SK-N-MC (cell line): ENCODE measurements around the gene ANXA6.
A peak's percentile ranks its signal among the peaks of the same experiment; 100 is the strongest.

Source experiments
- DNase-seq: peaks from one replicate; pipeline ENCODE4 v3.0.0-alpha.2; 2011; ENCODE audit warnings: low read depth, low spot score
- H3K27ac ChIP-seq: fragments of 200-600 bp; sonication (generic); 2 replicates; pipeline ENCODE4 v1.5.1; 2016; ENCODE audit warnings: mixed run types
- H3K36me3 ChIP-seq: fragments of 200-600 bp; sonication (generic); 2 replicates; pipeline ENCODE4 v1.6.1; 2017; ENCODE audit warnings: antibody characterized with exemption, low read length, mixed read lengths; ENCODE audit not compliant: insufficient read depth
- H3K4me3 ChIP-seq: fragments of 200-600 bp; sonication (generic); 2 replicates; pipeline ENCODE4 v1.5.1; 2016
- H3K9ac ChIP-seq: fragments of 200-600 bp; sonication (generic); 2 replicates; pipeline ENCODE4 v1.8.0; 2017; ENCODE audit warnings: mixed run types, mixed read lengths; ENCODE audit not compliant: insufficient read length
- H3K9me3 ChIP-seq: fragments of 200-600 bp; sonication (generic); 2 replicates; pipeline ENCODE4 v1.6.1; 2017; ENCODE audit warnings: low read depth, mild to moderate bottlenecking, antibody characterized with exemption, low read length, moderate library complexity, mixed read lengths
- EZH2 ChIP-seq: fragments of 200-600 bp; sonication (generic); IDR thresholded peaks from one replicate; pipeline ENCODE4 v1.6.1; 2017; ENCODE audit warnings: antibody characterized with exemption
- FOXP2 ChIP-seq: optimal IDR thresholded peaks from 2 replicates; pipeline ENCODE3; 2011; ENCODE audit warnings: mild to moderate bottlenecking, moderate library complexity; ENCODE audit not compliant: insufficient read depth; ENCODE audit errors: extremely low read length, control extremely low read depth
- POLR2AphosphoS5 ChIP-seq: IDR thresholded peaks from 2 replicates; pipeline ENCODE4 v1.6.1; 2012; ENCODE audit warnings: mild to moderate bottlenecking, low read depth, low read length, borderline replicate concordance

The ANXA6 gene

DNA sequence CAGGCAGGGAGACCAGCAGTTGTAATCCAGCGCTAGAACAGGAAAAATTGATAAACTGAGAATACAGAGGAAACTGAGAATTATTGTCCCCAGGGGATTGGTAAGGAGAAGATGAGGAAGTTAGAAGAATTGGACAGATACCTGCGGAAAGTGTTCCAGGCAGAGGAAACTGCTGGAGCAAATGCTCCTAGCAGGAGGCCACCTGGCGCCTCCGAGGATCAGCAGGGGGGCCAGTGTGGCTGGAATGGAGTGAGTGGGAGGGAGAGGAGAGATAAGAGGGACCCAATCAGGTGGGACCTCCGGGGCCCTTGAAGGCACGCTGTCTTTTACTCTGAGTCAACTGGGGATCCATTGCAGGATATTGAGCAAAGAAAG, 695 bp upstream of the ANXA6 start:
- no peak overlapping the region for H3K27ac ChIP-seq
- H3K4me3 ChIP-seq = peak overlapping the region; percentile 99
- H3K9me3 ChIP-seq = no peaks in the 10 kb centered on the region
- peak overlapping the region; percentile 86 for H3K9ac ChIP-seq
- no peak for DNase-seq
- no peak for TF ChIP-seq FOXP2
- no peak for TF ChIP-seq EZH2
- no peak for TF ChIP-seq POLR2AphosphoS5
- H3K36me3 ChIP-seq = peaks cover 7% of the 10 kb centered on the region; the same call in 1 of the 2 replicates

DNA sequence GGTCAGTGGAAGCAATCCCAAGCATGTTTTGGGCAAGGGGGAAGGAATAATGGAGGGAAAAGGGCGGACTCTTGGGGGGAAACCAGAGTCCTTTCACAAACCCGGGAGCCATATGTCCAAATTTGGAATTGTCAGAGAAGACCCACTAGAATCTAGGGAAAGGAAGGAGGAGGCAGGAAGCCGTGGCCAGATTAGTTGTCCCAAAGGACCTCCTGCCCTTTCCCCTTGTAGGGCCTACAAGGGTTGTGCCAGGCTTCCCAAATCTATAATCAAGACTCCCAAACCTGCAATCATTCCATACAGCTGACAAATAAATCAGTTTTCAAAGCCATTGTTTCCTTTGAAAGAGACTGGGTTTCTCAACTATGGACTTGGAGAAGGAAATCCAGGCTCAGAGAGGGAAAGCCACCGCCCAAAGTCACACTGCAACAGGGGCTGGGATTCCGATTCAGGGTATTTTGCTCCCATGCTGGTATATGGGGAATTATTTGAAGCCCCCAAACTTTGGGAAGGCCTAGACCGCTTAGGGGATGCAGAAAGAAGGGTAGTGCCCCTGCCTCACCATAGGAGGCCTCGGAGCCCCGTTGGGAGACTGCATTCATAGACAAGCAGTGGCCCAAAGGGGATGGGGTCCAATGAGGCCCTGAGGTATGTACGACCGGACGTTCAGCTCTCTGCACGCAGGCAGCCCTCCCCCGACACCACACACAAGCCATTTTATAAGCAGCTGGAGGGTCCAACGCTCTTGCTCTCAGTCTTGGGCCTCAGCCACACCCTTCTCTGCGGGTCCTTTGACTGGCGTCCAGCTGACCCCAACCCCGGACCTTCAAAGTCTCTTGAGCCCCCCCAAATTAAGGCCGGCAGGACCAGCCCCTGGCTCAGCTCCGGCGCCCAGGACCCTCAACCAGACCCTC, 815 bp downstream of the ANXA6 start:
- peak overlapping the region; percentile 66 for H3K27ac ChIP-seq
- H3K4me3 ChIP-seq = peak overlapping the region; percentile 99
- H3K9ac ChIP-seq = peak overlapping the region; percentile 86
- peaks cover 7% of the 10 kb centered on the region; the same call in 1 of the 2 replicates for H3K36me3 ChIP-seq
- TF ChIP-seq FOXP2 (no peak), POLR2AphosphoS5 (no peak), EZH2 (no peak)
- DNase-seq = no peak
- no peaks in the 10 kb centered on the region for H3K9me3 ChIP-seq

DNA sequence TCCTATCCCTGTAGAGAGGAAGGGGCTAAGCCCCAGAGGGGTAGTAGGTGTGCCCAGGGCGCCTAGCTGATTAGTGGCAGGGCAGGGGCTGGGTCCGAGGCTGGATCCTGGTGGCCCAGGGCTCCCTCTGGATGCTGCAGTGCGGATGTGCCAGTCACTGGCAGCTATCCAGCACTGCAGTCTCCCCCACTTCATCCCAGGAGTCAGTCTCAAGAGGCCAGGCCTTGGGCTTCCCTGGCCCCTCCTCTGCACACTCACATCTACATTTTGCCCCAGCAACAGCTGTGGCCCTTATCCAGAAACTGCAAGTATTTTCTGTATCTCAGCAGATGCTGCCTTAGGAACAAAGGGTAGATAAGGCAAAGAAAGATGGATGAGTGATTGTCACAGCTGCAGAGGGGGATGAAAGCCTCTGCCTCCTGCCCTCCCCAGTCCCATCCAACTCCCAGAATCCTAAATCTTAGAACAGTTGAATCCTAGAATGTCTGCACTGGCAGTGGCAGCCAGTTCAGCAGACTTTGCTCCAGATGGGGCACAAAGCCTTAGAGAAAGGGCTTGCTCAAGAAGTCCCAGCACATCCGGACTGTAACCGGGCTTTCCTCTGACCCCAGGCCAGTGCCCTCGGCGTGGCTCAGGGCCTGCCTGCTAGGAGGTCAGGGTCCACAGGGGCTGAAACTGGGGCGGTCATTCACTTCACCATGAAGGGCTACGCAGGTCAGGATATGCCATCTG, 1.6 kb downstream of the ANXA6 start:
- Histone ChIP-seq H3K27ac (peak overlapping the region; percentile 83), H3K9me3 (no peaks in the 10 kb centered on the region), H3K9ac (peak overlapping the region; percentile 86), H3K36me3 (peaks cover 7% of the 10 kb centered on the region; the same call in 1 of the 2 replicates), H3K4me3 (peak overlapping the region; percentile 99)
- no peak for DNase-seq
- TF ChIP-seq EZH2 (no peak), POLR2AphosphoS5 (no peak), FOXP2 (no peak)

DNA sequence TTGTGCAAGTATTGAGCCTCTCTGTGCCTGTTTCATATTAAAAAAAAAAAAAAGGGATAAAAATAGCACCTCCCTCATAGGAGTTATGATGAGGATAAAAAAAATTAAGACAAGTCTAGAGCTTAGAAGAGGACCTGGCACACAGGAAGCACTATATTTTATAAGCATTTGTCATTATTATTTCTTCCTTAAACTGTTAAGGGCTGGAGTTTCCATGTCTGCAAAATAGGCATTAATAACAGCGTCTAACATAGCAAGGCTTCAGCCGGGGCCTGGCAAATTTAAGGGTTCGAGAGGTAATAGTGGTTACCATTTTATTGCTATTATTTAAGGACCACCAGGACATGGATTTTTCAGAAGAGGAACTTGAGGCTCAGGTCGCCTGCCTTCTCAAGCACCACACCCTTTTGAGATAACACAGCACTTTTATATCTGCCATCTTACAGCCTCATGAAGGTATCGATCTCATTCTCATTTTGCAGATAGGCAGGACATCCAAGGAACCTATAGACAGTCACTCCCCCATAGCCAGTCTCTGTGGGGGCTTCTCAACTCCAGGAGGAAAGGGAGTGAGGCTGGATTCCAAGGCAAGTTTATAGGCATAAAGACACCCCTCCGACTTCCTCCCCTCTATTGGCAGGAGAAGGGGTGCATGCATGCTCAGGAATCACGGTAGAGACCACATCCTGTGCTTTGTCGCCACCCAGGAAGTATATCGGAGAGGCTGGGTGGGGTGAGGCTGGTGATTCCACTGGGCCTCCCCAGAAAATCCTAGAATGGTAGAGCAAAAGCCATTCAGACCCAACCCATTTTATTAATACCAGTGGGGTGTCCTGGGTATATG, 2.4 kb downstream of the ANXA6 start:
- Histone ChIP-seq H3K9ac (peak overlapping the region; percentile 29), H3K9me3 (no peaks in the 10 kb centered on the region), H3K36me3 (peaks cover 7% of the 10 kb centered on the region; the same call in 1 of the 2 replicates), H3K27ac (peak overlapping the region; percentile 83), H3K4me3 (peak overlapping the region; percentile 99)
- no peak for TF ChIP-seq POLR2AphosphoS5
- no peak for TF ChIP-seq FOXP2
- TF ChIP-seq EZH2 = no peak
- DNase-seq = no peak

DNA sequence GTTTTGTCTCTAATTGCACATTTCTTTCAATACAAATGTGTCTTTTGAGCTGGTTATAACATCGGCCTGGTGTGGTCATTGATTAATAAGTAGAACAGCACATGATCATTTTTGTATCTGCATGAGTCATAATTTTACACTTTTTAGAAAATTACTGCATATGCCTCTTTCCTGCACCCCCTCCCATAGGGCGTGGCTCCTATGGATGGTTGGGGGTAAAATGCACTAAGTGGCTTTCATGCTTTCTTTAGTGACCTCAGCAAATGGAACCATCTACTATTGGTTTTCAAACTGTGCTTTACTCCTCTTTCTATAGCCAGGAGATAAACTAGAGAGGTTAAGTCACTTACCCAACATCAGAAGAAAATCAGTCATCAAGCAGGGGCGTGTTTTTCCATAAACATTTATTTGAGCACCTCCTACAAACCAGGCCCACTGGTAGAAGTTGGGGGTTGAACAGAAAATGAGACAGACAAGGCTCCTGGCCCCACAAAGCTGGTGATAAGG, 3.8 kb downstream of the ANXA6 start:
- TF ChIP-seq POLR2AphosphoS5 (no peak), FOXP2 (no peak), EZH2 (no peak)
- no peak overlapping the region for H3K4me3 ChIP-seq
- H3K27ac ChIP-seq = 0 out of 2 replicates have a peak overlapping the region, but pooled peaks have one; percentile 0
- DNase-seq = no peak
- peaks cover 7% of the 10 kb centered on the region; the same call in 1 of the 2 replicates for H3K36me3 ChIP-seq
- no peak overlapping the region for H3K9ac ChIP-seq
- H3K9me3 ChIP-seq = no peaks in the 10 kb centered on the region

DNA sequence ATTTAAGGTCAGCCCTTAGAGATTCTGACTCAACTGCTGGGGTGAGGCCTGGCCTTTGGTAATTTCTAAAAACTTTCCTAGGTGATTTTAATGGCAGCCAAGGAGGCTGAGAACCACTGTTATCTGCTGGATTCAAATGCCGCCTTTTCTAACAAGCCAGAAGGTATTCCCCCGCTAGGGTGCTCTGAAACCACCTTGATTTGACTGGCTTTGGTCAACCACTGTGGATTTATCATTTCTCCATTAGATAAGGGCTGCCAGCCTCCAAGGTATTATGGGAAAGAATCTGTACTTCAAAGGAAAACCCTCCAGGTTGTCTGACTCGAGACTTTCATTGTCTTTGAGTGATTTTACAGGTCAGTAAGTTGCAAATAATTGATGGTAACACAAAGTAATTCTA, 4.3 kb downstream of the ANXA6 start:
- Histone ChIP-seq H3K36me3 (peaks cover 7% of the 10 kb centered on the region; the same call in 1 of the 2 replicates), H3K27ac (peak overlapping the region; percentile 0; the same call in 1 of the 2 replicates)

DNA sequence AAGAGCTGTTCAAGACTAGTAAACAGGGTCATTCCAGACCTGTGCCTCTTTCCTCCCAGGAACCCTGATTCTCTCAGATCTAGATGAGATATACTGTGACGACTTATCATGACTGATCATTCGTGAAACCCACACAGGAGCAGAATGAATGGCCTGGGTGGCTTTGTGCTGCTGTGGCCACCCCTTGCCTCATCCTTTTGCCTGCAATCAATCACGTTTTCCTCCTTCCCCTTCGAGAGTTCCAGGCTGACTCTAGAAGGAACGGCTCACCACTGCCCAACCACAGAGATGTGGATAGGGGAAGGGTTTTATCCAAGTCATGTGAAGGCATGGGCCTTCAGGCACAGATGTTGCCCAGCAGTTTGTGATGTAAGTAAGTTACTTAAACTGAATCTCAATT, 5.8 kb downstream of the ANXA6 start:
- no peak for DNase-seq
- no peaks in the 10 kb centered on the region for H3K9me3 ChIP-seq
- H3K27ac ChIP-seq = peak overlapping the region; percentile 92
- TF ChIP-seq FOXP2 (no peak), EZH2 (no peak), POLR2AphosphoS5 (no peak)
- no peak overlapping the region for H3K4me3 ChIP-seq
- H3K36me3 ChIP-seq = peaks cover 21% of the 10 kb centered on the region
- no peak overlapping the region for H3K9ac ChIP-seq

More for the DNA sequence above, 4.3 kb downstream of the ANXA6 start:
- DNase-seq = no peak
- Histone ChIP-seq H3K9me3 (no peaks in the 10 kb centered on the region), H3K9ac (no peak overlapping the region), H3K4me3 (no peak overlapping the region)
- TF ChIP-seq EZH2 = no peak
- TF ChIP-seq FOXP2 = no peak
- no peak for TF ChIP-seq POLR2AphosphoS5

DNA sequence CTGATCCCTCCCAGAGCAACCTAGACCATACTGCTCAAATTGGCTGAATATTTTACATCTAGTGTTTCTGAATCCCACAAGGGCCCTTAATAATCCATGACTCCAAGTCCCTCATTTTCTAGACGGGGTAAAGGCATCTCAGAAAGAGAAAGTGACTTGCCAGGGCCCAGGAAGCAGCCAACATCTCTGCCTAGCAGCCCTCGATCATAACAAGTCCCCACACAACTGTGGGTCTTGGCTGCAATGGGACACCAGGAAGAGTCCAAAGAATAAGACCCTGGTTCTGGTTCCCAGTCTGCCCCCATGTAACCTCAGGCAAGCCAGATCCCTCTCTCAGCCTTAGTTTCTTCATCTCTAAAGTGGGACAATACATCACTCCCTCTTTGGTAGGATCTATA, 6.3 kb downstream of the ANXA6 start:
- H3K9ac ChIP-seq = peak overlapping the region; percentile 22
- H3K27ac ChIP-seq = peak overlapping the region; percentile 92

More for the DNA sequence above, 6.3 kb downstream of the ANXA6 start:
- TF ChIP-seq POLR2AphosphoS5 (no peak), EZH2 (no peak), FOXP2 (no peak)
- Histone ChIP-seq H3K36me3 (peaks cover 26% of the 10 kb centered on the region), H3K4me3 (peak overlapping the region; percentile 60), H3K9me3 (no peaks in the 10 kb centered on the region)
- no peak for DNase-seq
